HEK293 (cell line): ENCODE measurements around the gene LMO4.

Experiments used
- GLIS2 ChIP-seq: fragments of 450-650 bp; formaldehyde crosslinking; IDR thresholded peaks from 2 replicates; pipeline ENCODE4 v1.5.1; 2016; ENCODE audit warnings: missing biosample characterization, missing genetic modification characterization
- IKZF3 ChIP-seq: fragments of 450-650 bp; IDR thresholded peaks from 2 replicates; pipeline ENCODE4 v1.5.0; 2018; ENCODE audit warnings: missing biosample characterization, mild to moderate bottlenecking, missing genetic modification characterization, moderate library complexity
- KLF8 ChIP-seq: fragments of 450-650 bp; formaldehyde crosslinking; IDR thresholded peaks from 2 replicates; pipeline ENCODE4 v1.5.1; 2016; ENCODE audit warnings: missing biosample characterization, missing genetic modification characterization
- KLF9 ChIP-seq: fragments of 450-650 bp; formaldehyde crosslinking; IDR thresholded peaks from 2 replicates; pipeline ENCODE4 v1.5.1; 2016; ENCODE audit warnings: missing biosample characterization, missing genetic modification characterization, low read depth
- PRDM1 ChIP-seq: fragments of 450-650 bp; formaldehyde crosslinking; IDR thresholded peaks from 2 replicates; pipeline ENCODE4; 2016; ENCODE audit warnings: missing biosample characterization, missing genetic modification characterization
- SP2 ChIP-seq: fragments of 450-650 bp; formaldehyde crosslinking; IDR thresholded peaks from 2 replicates; pipeline ENCODE4 v1.5.1; 2016; ENCODE audit warnings: missing biosample characterization, missing genetic modification characterization
- SP7 ChIP-seq: fragments of 450-650 bp; formaldehyde crosslinking; IDR thresholded peaks from 2 replicates; pipeline ENCODE4 v1.5.1; 2016; ENCODE audit warnings: missing biosample characterization, missing genetic modification characterization
- YY1 ChIP-seq: fragments of 450-650 bp; formaldehyde crosslinking; IDR thresholded peaks from 2 replicates; pipeline ENCODE4 v1.5.1; 2018; ENCODE audit warnings: missing biosample characterization, missing genetic modification characterization
- ZBTB17 ChIP-seq: fragments of 450-650 bp; formaldehyde crosslinking; IDR thresholded peaks from 2 replicates; pipeline ENCODE4 v1.5.1; 2016; ENCODE audit warnings: missing biosample characterization, missing genetic modification characterization
- ZBTB49 ChIP-seq: fragments of 450-650 bp; formaldehyde crosslinking; IDR thresholded peaks from 2 replicates; pipeline ENCODE4 v1.5.1; 2016; ENCODE audit warnings: missing biosample characterization, missing genetic modification characterization, low read depth
- ZBTB7A ChIP-seq: fragments of 450-650 bp; formaldehyde crosslinking; IDR thresholded peaks from 2 replicates; pipeline ENCODE4 v1.5.1; 2016; ENCODE audit warnings: low read depth, missing biosample characterization, missing genetic modification characterization
- ZNF169 ChIP-seq: fragments of 450-650 bp; formaldehyde crosslinking; IDR thresholded peaks from 2 replicates; pipeline ENCODE4 v1.5.1; 2016; ENCODE audit warnings: missing biosample characterization, missing genetic modification characterization
- ZNF174 ChIP-seq: fragments of 450-650 bp; formaldehyde crosslinking; IDR thresholded peaks from 2 replicates; pipeline ENCODE4 v1.5.0; 2017; ENCODE audit warnings: missing biosample characterization, mild to moderate bottlenecking, missing genetic modification characterization
- ZNF2 ChIP-seq: fragments of 450-650 bp; formaldehyde crosslinking; IDR thresholded peaks from 2 replicates; pipeline ENCODE4 v1.5.1; 2016; ENCODE audit warnings: missing biosample characterization, missing genetic modification characterization
- ZNF24 ChIP-seq: fragments of 450-650 bp; formaldehyde crosslinking; IDR thresholded peaks from 2 replicates; pipeline ENCODE4 v1.5.1; 2016; ENCODE audit warnings: missing biosample characterization, missing genetic modification characterization
- ZNF311 ChIP-seq: fragments of 450-650 bp; formaldehyde crosslinking; IDR thresholded peaks from 2 replicates; pipeline ENCODE4 v1.5.1; 2017; ENCODE audit warnings: missing biosample characterization, missing genetic modification characterization, borderline replicate concordance
- ZNF335 ChIP-seq: fragments of 450-650 bp; formaldehyde crosslinking; conservative IDR thresholded peaks from 2 replicates; pipeline ENCODE4 v1.5.1; 2016; ENCODE audit warnings: missing biosample characterization, missing genetic modification characterization
- ZNF391 ChIP-seq: fragments of 450-650 bp; formaldehyde crosslinking; IDR thresholded peaks from 2 replicates; pipeline ENCODE4 v1.5.1; 2016; ENCODE audit warnings: low read depth, missing biosample characterization, missing genetic modification characterization, borderline replicate concordance
- ZNF555 ChIP-seq: fragments of 450-650 bp; formaldehyde crosslinking; conservative IDR thresholded peaks from 2 replicates; pipeline ENCODE4 v1.5.1; 2017; ENCODE audit warnings: missing biosample characterization, mild to moderate bottlenecking, missing genetic modification characterization, inconsistent platforms
- ZNF626 ChIP-seq: fragments of 450-650 bp; sonication (Bioruptor Pico); formaldehyde crosslinking; IDR thresholded peaks from 2 replicates; pipeline ENCODE4 v1.5.1; 2018; ENCODE audit warnings: missing biosample characterization, missing genetic modification characterization, inconsistent platforms
- ZNF843 ChIP-seq: fragments of 450-650 bp; formaldehyde crosslinking; IDR thresholded peaks from 2 replicates; pipeline ENCODE4 v1.5.1; 2016; ENCODE audit warnings: missing biosample characterization, missing genetic modification characterization
- ZSCAN4 ChIP-seq: fragments of 450-650 bp; formaldehyde crosslinking; IDR thresholded peaks from 2 replicates; pipeline ENCODE4 v1.5.1; 2017; ENCODE audit warnings: missing biosample characterization, missing genetic modification characterization
- ZXDB ChIP-seq: fragments of 450-650 bp; formaldehyde crosslinking; IDR thresholded peaks from 2 replicates; pipeline ENCODE4 v1.5.1; 2016; ENCODE audit warnings: missing biosample characterization, missing genetic modification characterization
- TF ChIP-seq, protein P1 (sequence below): fragments of 450-650 bp; IDR thresholded peaks from 2 replicates; pipeline ENCODE4 v1.5.1; 2018; ENCODE audit warnings: missing biosample characterization, mild to moderate bottlenecking, missing genetic modification characterization
- TF ChIP-seq, protein P2 (sequence below): fragments of 450-650 bp; formaldehyde crosslinking; IDR thresholded peaks from 2 replicates; pipeline ENCODE4 v1.5.1; 2016; ENCODE audit warnings: missing biosample characterization, missing genetic modification characterization
- TF ChIP-seq, protein P3 (sequence below): fragments of 450-650 bp; formaldehyde crosslinking; IDR thresholded peaks from 2 replicates; pipeline ENCODE4 v1.5.1; 2016; ENCODE audit warnings: missing biosample characterization, missing genetic modification characterization
- TF ChIP-seq, protein P4 (sequence below): fragments of 450-650 bp; formaldehyde crosslinking; IDR thresholded peaks from 2 replicates; pipeline ENCODE4 v1.5.1; 2016; ENCODE audit warnings: missing biosample characterization, missing genetic modification characterization
- TF ChIP-seq, protein P5 (sequence below): fragments of 450-650 bp; formaldehyde crosslinking; IDR thresholded peaks from 2 replicates; pipeline ENCODE4 v1.5.1; 2017; ENCODE audit warnings: missing biosample characterization, missing genetic modification characterization

The LMO4 gene

GRCh38 chr1:87329051-87329525 lies 408 bp downstream of the LMO4 start (continued):
- no peak for TF ChIP-seq YY1 (tag by site-specific recombination)
- TF ChIP-seq, protein P1, sequence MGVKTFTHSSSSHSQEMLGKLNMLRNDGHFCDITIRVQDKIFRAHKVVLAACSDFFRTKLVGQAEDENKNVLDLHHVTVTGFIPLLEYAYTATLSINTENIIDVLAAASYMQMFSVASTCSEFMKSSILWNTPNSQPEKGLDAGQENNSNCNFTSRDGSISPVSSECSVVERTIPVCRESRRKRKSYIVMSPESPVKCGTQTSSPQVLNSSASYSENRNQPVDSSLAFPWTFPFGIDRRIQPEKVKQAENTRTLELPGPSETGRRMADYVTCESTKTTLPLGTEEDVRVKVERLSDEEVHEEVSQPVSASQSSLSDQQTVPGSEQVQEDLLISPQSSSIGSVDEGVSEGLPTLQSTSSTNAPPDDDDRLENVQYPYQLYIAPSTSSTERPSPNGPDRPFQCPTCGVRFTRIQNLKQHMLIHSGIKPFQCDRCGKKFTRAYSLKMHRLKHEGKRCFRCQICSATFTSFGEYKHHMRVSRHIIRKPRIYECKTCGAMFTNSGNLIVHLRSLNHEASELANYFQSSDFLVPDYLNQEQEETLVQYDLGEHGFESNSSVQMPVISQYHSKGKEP (tag by site-specific recombination): peak; percentile 74
- peak; percentile 23; the same call in 1 of the 2 replicates for TF ChIP-seq SP7
- peak; percentile 25; the same call in 1 of the 2 replicates for TF ChIP-seq ZBTB17 (tag by site-specific recombination)
- no peak for TF ChIP-seq ZSCAN4 (tag by site-specific recombination)
- TF ChIP-seq ZNF24 (tag by site-specific recombination): peak; percentile 48; the same call in 1 of the 2 replicates
- TF ChIP-seq ZXDB (tag by site-specific recombination): peak; percentile 69
- no peak for TF ChIP-seq ZNF169 (tag by site-specific recombination)
- no peak for TF ChIP-seq ZBTB49
- no peak for TF ChIP-seq PRDM1 (tag by site-specific recombination)
- TF ChIP-seq KLF9: 0 out of 2 replicates have a peak, but pooled peaks have one; percentile 32
- TF ChIP-seq ZNF626 (tag by site-specific recombination): no peak
- no peak for TF ChIP-seq ZNF174
- 0 out of 2 replicates have a peak, but pooled peaks have one; percentile 56 for TF ChIP-seq ZBTB7A (tag by site-specific recombination)
- no peak for TF ChIP-seq ZNF555 (tag by site-specific recombination)
- TF ChIP-seq, protein P2, sequence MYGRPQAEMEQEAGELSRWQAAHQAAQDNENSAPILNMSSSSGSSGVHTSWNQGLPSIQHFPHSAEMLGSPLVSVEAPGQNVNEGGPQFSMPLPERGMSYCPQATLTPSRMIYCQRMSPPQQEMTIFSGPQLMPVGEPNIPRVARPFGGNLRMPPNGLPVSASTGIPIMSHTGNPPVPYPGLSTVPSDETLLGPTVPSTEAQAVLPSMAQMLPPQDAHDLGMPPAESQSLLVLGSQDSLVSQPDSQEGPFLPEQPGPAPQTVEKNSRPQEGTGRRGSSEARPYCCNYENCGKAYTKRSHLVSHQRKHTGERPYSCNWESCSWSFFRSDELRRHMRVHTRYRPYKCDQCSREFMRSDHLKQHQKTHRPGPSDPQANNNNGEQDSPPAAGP: 0 out of 2 replicates have a peak, but pooled peaks have one; percentile 20
- TF ChIP-seq ZNF391 (tag by site-specific recombination): 0 out of 2 replicates have a peak, but pooled peaks have one; percentile 8
- no peak for TF ChIP-seq ZNF843 (tag by site-specific recombination)
- peak; percentile 79 for TF ChIP-seq ZNF335 (tag by site-specific recombination)
- TF ChIP-seq, protein P3, sequence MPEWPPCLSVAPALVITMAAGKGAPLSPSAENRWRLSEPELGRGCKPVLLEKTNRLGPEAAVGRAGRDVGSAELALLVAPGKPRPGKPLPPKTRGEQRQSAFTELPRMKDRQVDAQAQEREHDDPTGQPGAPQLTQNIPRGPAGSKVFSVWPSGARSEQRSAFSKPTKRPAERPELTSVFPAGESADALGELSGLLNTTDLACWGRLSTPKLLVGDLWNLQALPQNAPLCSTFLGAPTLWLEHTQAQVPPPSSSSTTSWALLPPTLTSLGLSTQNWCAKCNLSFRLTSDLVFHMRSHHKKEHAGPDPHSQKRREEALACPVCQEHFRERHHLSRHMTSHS: no peak
- TF ChIP-seq SP2: peak; percentile 74
- TF ChIP-seq ZNF2 (tag by site-specific recombination): peak; percentile 12; the same call in 1 of the 2 replicates
- TF ChIP-seq IKZF3 (tag by site-specific recombination): peak; percentile 43; the same call in 1 of the 2 replicates
- TF ChIP-seq GLIS2 (tag by site-specific recombination): peak; percentile 78
- TF ChIP-seq, protein P4, sequence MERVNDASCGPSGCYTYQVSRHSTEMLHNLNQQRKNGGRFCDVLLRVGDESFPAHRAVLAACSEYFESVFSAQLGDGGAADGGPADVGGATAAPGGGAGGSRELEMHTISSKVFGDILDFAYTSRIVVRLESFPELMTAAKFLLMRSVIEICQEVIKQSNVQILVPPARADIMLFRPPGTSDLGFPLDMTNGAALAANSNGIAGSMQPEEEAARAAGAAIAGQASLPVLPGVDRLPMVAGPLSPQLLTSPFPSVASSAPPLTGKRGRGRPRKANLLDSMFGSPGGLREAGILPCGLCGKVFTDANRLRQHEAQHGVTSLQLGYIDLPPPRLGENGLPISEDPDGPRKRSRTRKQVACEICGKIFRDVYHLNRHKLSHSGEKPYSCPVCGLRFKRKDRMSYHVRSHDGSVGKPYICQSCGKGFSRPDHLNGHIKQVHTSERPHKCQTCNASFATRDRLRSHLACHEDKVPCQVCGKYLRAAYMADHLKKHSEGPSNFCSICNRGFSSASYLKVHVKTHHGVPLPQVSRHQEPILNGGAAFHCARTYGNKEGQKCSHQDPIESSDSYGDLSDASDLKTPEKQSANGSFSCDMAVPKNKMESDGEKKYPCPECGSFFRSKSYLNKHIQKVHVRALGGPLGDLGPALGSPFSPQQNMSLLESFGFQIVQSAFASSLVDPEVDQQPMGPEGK (tag by site-specific recombination): peak; percentile 93; the same call in 1 of the 2 replicates
- TF ChIP-seq KLF8 (tag by site-specific recombination): peak; percentile 4; the same call in 1 of the 2 replicates
- TF ChIP-seq, protein P5, sequence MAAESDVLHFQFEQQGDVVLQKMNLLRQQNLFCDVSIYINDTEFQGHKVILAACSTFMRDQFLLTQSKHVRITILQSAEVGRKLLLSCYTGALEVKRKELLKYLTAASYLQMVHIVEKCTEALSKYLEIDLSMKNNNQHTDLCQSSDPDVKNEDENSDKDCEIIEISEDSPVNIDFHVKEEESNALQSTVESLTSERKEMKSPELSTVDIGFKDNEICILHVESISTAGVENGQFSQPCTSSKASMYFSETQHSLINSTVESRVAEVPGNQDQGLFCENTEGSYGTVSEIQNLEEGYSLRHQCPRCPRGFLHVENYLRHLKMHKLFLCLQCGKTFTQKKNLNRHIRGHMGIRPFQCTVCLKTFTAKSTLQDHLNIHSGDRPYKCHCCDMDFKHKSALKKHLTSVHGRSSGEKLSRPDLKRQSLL (tag by site-specific recombination): no peak
- no peak for TF ChIP-seq ZNF311 (tag by site-specific recombination)
- TF ChIP-seq, all 188 proteins: peak for 34
